ENCODE data around the gene NOC2L. TPM values are rescaled to one million over a fixed set of nuclear protein-coding genes. Genes with fewer than 3 reads are reported as not detected.
A peak's percentile ranks its signal among the peaks of the same experiment; 100 is the strongest.

Gene NOC2L
- total RNA-seq, 3 donors from 2014 or later: 36.2 to 38.7 (median 38.2) TPM

- H3K36me3 ChIP-seq: no peaks in the 10 kb centered on the region
- intact Hi-C loops (cut with DNase I; ENCODE audit: low total_unique reads): no loop called here
- peaks cover 4 to 18% of the 10 kb centered on the region in 2 donors for H3K4me1 ChIP-seq
- H3K27me3 ChIP-seq: peaks cover 0 to 4% of the 10 kb centered on the region in 2 donors
- no peak for TF ChIP-seq POLR2A (IDR thresholded peaks at IDR 0.05)
- TF ChIP-seq POLR2AphosphoS5 (IDR thresholded peaks at IDR 0.05): no peak
- TF ChIP-seq CTCF (IDR thresholded peaks at IDR 0.05): no peak
- no peak overlapping the region for H3K4me3 ChIP-seq
- H3K27ac ChIP-seq: no peak overlapping the region
- DNase-seq (ENCODE audit: low spot score in 2 of 2): no peak
- no peaks in the 10 kb centered on the region for H3K9me3 ChIP-seq
Observed at GRCh38 chr1:963301-963651, 4.2 kb upstream of the NOC2L start.

- no peaks in the 10 kb centered on the region for H3K27me3 ChIP-seq
- H3K4me3 ChIP-seq: no peak overlapping the region
- H3K9me3 ChIP-seq: no peaks in the 10 kb centered on the region
- no peak overlapping the region for H3K27ac ChIP-seq
- peaks cover 4 to 19% of the 10 kb centered on the region in 2 donors for H3K4me1 ChIP-seq
- TF ChIP-seq POLR2A (IDR thresholded peaks at IDR 0.05) (no peak), POLR2AphosphoS5 (IDR thresholded peaks at IDR 0.05) (no peak), CTCF (IDR thresholded peaks at IDR 0.05) (no peak)
- no peaks in the 10 kb centered on the region for H3K36me3 ChIP-seq
- DNase-seq (ENCODE audit: low spot score in 2 of 2): no peak
- intact Hi-C loops (cut with DNase I; ENCODE audit: low total_unique reads): no loop called here
Observed at GRCh38 chr1:962381-963300, 3.6 kb upstream of the NOC2L start.

- DNase-seq (ENCODE audit: low spot score in 2 of 2): no peak
- peaks cover 4 to 18% of the 10 kb centered on the region in 2 donors for H3K4me1 ChIP-seq
- H3K27me3 ChIP-seq: no peaks in the 10 kb centered on the region
- H3K27ac ChIP-seq: peak overlapping the region in 1 of 2 donors; percentile 35
- H3K36me3 ChIP-seq: no peaks in the 10 kb centered on the region
- TF ChIP-seq POLR2A (IDR thresholded peaks at IDR 0.05) (no peak), POLR2AphosphoS5 (IDR thresholded peaks at IDR 0.05) (no peak)
- intact Hi-C loops (cut with DNase I; ENCODE audit: low total_unique reads): no loop called here
- no peaks in the 10 kb centered on the region for H3K9me3 ChIP-seq
- peak overlapping the region; percentile 95 to 100 (median 98) for H3K4me3 ChIP-seq
Observed at GRCh38 chr1:961132-961669, 2.1 kb upstream of the NOC2L start.

GRCh38 chr1:960363-961131 lies 1.5 kb upstream of the NOC2L start, which contains the start of gene KLHL17:
KLHL17 (plus strand) TSS chr1:960584; CDS start chr1:960694, 110 bp downstream.
- Histone ChIP-seq H3K4me1 (peaks cover 4 to 14% of the 10 kb centered on the region in 2 donors), H3K27ac (peak within 1 kb of the TSS in 1 of 2 donors; percentile 56), H3K9me3 (no peaks in the 10 kb centered on the region), H3K27me3 (no peaks in the 10 kb centered on the region), H3K4me3 (peak within 1 kb of the TSS; percentile 95 to 100 (median 98)), H3K36me3 (no peaks in the 10 kb centered on the region)
- intact Hi-C loops (cut with DNase I; ENCODE audit: low total_unique reads): no loop called here
- TF ChIP-seq POLR2A (IDR thresholded peaks at IDR 0.05) (no peak), POLR2AphosphoS5 (IDR thresholded peaks at IDR 0.05) (no peak), CTCF (IDR thresholded peaks at IDR 0.05) (no peak)
- no peak for DNase-seq (ENCODE audit: low spot score in 2 of 2)

DNA sequence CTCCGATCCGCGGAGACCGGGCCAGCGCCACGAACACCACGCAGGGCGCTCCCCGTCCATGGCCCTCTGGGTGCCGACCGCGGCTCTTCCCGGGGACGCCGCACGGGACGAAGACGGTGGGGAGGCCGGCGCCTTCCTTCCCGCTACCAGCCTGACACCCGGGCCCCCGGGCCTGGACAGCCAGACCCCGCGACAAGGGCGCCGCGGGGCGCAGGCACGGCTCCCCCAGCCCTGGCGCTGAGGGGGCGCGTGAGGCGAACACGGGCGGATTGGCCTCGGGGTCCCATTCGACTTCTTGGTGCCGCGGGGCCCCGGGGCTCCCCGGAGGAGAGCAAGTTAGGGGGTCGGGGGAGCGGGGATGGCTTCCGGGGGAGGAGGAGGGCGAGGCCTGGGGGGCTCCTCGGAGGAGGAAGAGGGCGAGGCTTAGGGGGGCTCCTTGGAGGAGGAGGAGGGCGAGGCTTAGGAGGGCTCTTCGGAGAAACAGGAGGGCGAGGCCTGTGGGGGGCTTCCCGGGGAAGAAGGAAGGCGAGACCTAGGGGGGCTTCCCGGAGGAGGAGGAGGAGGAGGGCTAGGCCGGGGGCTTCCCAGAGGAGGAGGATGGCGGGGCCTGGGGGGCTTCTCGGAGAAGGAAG lies 791 bp upstream of the NOC2L start:
- DNase-seq (ENCODE audit: low spot score in 2 of 2): no peak
- H3K36me3 ChIP-seq: no peaks in the 10 kb centered on the region
- intact Hi-C loops (cut with DNase I; ENCODE audit: low total_unique reads): no loop called here
- no peaks in the 10 kb centered on the region for H3K9me3 ChIP-seq
- peak overlapping the region in 1 of 2 donors; percentile 56 for H3K27ac ChIP-seq
- H3K4me1 ChIP-seq: peaks cover 4 to 13% of the 10 kb centered on the region in 2 donors
- TF ChIP-seq CTCF (IDR thresholded peaks at IDR 0.05) (no peak), POLR2A (IDR thresholded peaks at IDR 0.05) (no peak), POLR2AphosphoS5 (IDR thresholded peaks at IDR 0.05) (no peak)
- H3K4me3 ChIP-seq: peak overlapping the region; percentile 95 to 100 (median 98)
- no peaks in the 10 kb centered on the region for H3K27me3 ChIP-seq

Data from breast epithelium (tissue), 4 donors.